ENCODE data around the gene HOXB7. TPM values are rescaled to one million over a fixed set of nuclear protein-coding genes. Genes with fewer than 3 reads are reported as not detected.

HOXB7 gene
- total RNA-seq, 2 donors from 2014 or later = not detected

DNA sequence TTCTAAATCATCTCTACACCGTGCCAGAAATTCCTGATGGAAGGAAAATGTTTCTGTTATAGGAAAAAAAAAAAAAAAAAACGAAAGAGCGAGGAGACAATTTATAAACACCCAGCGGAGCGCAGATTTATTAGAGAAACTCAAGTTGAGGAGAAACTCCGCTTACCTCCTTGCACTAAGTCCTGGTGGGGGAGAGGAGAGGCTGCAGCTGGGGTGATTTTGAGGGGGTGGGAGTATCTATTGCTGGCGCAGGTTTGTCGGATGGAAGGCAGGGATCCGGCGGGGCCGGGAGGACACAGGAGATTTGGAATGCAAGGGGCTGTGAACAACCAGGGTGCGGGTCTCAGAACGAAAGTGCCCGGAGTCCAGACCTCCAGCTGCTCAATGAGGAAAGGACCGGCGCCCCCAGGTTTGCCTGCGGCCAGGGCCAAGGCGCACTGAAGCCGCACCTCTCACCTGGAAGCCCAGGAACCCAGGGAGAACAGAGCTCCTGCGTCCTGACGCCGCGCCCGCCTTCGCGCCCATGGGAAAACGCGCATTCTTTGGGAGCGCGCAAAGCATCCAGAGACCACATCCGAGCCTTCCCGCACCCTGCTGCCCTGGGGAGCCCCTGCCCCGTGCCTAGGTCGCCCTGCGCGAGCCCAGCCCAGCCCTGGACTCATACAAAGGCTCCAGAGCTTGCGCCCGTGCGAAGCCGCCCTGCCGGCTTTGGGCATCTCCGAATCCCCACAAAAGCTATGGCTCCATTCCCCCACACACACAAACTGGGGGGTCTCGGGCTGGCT, 6.8 kb upstream of the HOXB7 start:
- Histone ChIP-seq H3K27ac (ENCODE audit: low read depth, low read length) (no peak overlapping the region), H3K36me3 (ENCODE audit: control insufficient read depth, insufficient read depth, low read length) (no peaks in the 10 kb centered on the region), H3K9ac (ENCODE audit: extremely low read depth, low read length, poor library complexity, severe bottlenecking) (no peak overlapping the region), H3K9me3 (ENCODE audit: control insufficient read depth, low read length) (peaks cover 8% of the 10 kb centered on the region), H3K4me1 (ENCODE audit: control insufficient read depth, insufficient read depth, low read length) (peaks cover 2% of the 10 kb centered on the region), H3K27me3 (ENCODE audit: control insufficient read depth, insufficient read depth, low read length, poor library complexity, severe bottlenecking) (peaks cover 100% of the 10 kb centered on the region), H3K4me3 (ENCODE audit: low read length) (no peak overlapping the region)
- TF ChIP-seq, protein P1, sequence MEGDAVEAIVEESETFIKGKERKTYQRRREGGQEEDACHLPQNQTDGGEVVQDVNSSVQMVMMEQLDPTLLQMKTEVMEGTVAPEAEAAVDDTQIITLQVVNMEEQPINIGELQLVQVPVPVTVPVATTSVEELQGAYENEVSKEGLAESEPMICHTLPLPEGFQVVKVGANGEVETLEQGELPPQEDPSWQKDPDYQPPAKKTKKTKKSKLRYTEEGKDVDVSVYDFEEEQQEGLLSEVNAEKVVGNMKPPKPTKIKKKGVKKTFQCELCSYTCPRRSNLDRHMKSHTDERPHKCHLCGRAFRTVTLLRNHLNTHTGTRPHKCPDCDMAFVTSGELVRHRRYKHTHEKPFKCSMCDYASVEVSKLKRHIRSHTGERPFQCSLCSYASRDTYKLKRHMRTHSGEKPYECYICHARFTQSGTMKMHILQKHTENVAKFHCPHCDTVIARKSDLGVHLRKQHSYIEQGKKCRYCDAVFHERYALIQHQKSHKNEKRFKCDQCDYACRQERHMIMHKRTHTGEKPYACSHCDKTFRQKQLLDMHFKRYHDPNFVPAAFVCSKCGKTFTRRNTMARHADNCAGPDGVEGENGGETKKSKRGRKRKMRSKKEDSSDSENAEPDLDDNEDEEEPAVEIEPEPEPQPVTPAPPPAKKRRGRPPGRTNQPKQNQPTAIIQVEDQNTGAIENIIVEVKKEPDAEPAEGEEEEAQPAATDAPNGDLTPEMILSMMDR (conservative IDR thresholded peaks at IDR 0.05) = no peak
- Mint-ChIP-seq H3K36me3 (ENCODE audit: low read depth) (no peaks in the 10 kb centered on the region), H3K27ac (no peak overlapping the region), H3K27me3 (ENCODE audit: insufficient read depth) (peaks cover 99% of the 10 kb centered on the region), H3K4me1 (peaks cover 5% of the 10 kb centered on the region), H3K4me3 (no peak overlapping the region), H3K9me3 (no peaks in the 10 kb centered on the region)
- DNase-seq = peak; percentile 79
- WGBS, 2 experiments (ENCODE audit: insufficient coverage in 1 of 2, insufficient read length in 1 of 2) = 4 to 6% methylated on average over 38 to 42 of the region's 43 CpGs

DNA sequence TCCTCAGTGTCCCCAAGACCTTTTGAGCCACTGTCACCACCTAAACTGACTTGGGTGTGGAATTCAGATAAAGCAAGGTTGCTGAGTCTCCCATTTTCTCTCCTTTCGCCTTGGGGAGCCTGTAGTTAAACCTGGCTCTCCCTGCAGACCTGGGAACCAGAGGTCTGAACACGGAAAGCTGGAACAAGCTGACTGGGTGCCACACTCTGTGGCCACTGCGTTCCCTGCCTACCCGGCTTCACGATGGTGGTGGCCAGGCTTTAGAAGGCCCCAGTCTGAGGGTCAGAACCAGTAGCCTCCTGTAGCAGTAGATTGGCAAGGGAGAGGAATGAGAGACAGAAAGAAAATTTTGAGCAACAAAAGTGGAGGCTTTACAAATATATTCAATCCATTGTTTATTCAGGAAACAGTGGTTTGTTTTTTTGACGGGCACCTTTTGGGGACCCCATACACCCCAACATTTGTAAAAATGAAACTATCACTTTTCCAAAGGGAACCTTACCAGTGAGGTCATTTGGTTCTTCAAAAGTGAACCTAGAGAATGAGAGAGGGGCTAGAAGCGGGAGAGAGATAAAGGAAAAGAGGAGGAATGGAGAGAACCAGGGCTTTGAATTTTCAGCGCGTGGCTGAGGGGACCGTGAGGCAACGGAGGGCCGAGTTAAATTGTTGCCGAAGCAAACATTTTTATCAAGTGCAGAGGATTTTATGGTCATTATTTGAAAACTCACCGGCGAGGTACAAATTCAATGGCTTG, 6.1 kb upstream of the HOXB7 start:
- Histone ChIP-seq H3K27ac (ENCODE audit: low read depth, low read length) (no peak overlapping the region), H3K9ac (ENCODE audit: extremely low read depth, low read length, poor library complexity, severe bottlenecking) (no peak overlapping the region), H3K4me1 (ENCODE audit: control insufficient read depth, insufficient read depth, low read length) (peaks cover 2% of the 10 kb centered on the region), H3K9me3 (ENCODE audit: control insufficient read depth, low read length) (peaks cover 3% of the 10 kb centered on the region), H3K4me3 (ENCODE audit: low read length) (no peak overlapping the region), H3K27me3 (ENCODE audit: control insufficient read depth, insufficient read depth, low read length, poor library complexity, severe bottlenecking) (peaks cover 100% of the 10 kb centered on the region), H3K36me3 (ENCODE audit: control insufficient read depth, insufficient read depth, low read length) (no peaks in the 10 kb centered on the region)
- H3K27me3 Mint-ChIP-seq (ENCODE audit: insufficient read depth) = peaks cover 99% of the 10 kb centered on the region
- no peak overlapping the region for H3K27ac Mint-ChIP-seq
- H3K9me3 Mint-ChIP-seq = no peaks in the 10 kb centered on the region
- H3K36me3 Mint-ChIP-seq (ENCODE audit: low read depth) = no peaks in the 10 kb centered on the region
- no peak overlapping the region for H3K4me3 Mint-ChIP-seq
- 3 to 14% methylated on average over 6 to 15 of the region's 15 CpGs for WGBS, 2 experiments (ENCODE audit: insufficient coverage in 1 of 2, insufficient read length in 1 of 2)
- peaks cover 10% of the 10 kb centered on the region for H3K4me1 Mint-ChIP-seq
- TF ChIP-seq, protein P1 (conservative IDR thresholded peaks at IDR 0.05) = no peak
- no peak for DNase-seq

DNA sequence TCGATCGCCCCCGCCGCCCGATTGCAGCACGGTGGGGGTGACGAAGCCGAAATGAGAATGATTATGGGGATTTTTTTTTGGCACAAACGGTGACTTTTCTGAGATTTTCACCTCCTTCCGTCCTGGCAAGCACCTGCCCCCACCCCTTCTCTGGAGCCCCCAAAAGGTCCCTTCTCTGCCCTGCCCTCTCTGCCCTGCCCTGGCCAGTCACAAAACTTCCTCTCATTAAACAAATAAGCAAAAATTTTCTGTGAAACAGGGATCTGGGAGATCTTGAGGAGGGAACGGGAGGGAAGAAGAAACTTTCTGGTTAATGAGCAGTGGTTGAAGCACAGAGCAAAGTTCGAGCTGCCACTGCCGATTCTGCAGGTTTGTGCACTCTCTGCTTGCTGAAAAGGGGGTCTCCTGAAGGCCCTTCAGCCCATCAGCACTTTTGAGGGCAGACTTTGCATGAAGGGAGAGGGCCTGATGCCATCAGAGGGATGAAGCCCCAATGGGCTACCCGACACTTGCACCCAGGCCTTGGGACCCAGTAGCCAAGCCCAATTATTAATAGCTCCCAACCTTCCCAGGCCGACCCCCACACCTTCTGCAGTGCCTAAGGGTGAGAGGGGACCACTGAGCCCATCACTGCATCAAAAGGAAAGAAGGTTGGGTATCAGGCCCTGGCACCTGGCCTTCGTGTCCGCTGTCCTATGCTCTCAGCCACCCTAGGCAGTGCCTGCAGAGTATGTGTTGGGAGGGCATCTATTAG, 5.3 kb upstream of the HOXB7 start:
- 8 to 12% methylated on average over 4 to 17 of the region's 17 CpGs for WGBS, 2 experiments (ENCODE audit: insufficient coverage in 1 of 2, insufficient read length in 1 of 2)
- Histone ChIP-seq H3K36me3 (ENCODE audit: control insufficient read depth, insufficient read depth, low read length) (no peaks in the 10 kb centered on the region), H3K4me1 (ENCODE audit: control insufficient read depth, insufficient read depth, low read length) (peaks cover 2% of the 10 kb centered on the region), H3K9me3 (ENCODE audit: control insufficient read depth, low read length) (no peaks in the 10 kb centered on the region), H3K9ac (ENCODE audit: extremely low read depth, low read length, poor library complexity, severe bottlenecking) (no peak overlapping the region), H3K27ac (ENCODE audit: low read depth, low read length) (no peak overlapping the region), H3K27me3 (ENCODE audit: control insufficient read depth, insufficient read depth, low read length, poor library complexity, severe bottlenecking) (peaks cover 100% of the 10 kb centered on the region), H3K4me3 (ENCODE audit: low read length) (no peak overlapping the region)
- H3K27me3 Mint-ChIP-seq (ENCODE audit: insufficient read depth) = peaks cover 99% of the 10 kb centered on the region
- H3K4me1 Mint-ChIP-seq = peaks cover 9% of the 10 kb centered on the region
- TF ChIP-seq, protein P1 (conservative IDR thresholded peaks at IDR 0.05) = no peak
- no peak overlapping the region for H3K27ac Mint-ChIP-seq
- H3K4me3 Mint-ChIP-seq = no peak overlapping the region
- DNase-seq = no peak
- no peaks in the 10 kb centered on the region for H3K9me3 Mint-ChIP-seq
- no peaks in the 10 kb centered on the region for H3K36me3 Mint-ChIP-seq (ENCODE audit: low read depth)
